ENCODE data around the gene STEAP1B. TPM values are rescaled to one million over a fixed set of nuclear protein-coding genes. Genes with fewer than 3 reads are reported as not detected.

Gene STEAP1B
- total and polyA plus RNA-seq, 8 donors = 0.13 to 1.6 TPM; not detected in 6

DNA sequence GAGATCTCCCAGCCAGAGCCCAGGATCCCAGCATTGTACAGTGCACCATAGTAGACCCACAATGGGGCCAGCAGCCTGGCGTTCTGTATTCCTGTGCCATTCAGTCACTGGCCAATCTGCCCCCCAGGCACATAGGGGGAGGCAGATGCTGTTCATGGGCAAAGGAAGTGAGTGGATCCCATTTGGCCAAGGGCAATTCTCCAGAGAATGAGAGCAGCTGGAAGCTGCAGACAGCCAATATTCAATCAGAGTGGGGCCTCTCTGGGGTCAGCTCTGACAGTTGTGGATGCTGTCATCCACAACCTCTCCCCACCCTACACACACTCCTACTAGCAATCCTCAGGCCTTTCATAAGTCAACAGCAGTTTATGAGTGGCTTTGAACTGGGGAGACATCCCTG lies 17.5 kb downstream of the STEAP1B start:
- Histone ChIP-seq H3K27ac (no peak overlapping the region), H3K9me3 (no peaks in the 10 kb centered on the region), H3K4me3 (no peak overlapping the region), H3K4me1 (peaks cover 0 to 6% (median 0%) of the 10 kb centered on the region in 4 donors), H3K27me3 (no peaks in the 10 kb centered on the region), H3K36me3 (no peaks in the 10 kb centered on the region)
- intact Hi-C loops (cut with DNase I; ENCODE audit: low total_unique reads) = no loop called here
- no peak for DNase-seq
- 65 to 81% (median 75%) methylated on average over 1 of the region's 1 CpG; no CpG with 5 or more reads in 1 of the 5 donors for WGBS, 5 donors
- TF ChIP-seq, protein P1, sequence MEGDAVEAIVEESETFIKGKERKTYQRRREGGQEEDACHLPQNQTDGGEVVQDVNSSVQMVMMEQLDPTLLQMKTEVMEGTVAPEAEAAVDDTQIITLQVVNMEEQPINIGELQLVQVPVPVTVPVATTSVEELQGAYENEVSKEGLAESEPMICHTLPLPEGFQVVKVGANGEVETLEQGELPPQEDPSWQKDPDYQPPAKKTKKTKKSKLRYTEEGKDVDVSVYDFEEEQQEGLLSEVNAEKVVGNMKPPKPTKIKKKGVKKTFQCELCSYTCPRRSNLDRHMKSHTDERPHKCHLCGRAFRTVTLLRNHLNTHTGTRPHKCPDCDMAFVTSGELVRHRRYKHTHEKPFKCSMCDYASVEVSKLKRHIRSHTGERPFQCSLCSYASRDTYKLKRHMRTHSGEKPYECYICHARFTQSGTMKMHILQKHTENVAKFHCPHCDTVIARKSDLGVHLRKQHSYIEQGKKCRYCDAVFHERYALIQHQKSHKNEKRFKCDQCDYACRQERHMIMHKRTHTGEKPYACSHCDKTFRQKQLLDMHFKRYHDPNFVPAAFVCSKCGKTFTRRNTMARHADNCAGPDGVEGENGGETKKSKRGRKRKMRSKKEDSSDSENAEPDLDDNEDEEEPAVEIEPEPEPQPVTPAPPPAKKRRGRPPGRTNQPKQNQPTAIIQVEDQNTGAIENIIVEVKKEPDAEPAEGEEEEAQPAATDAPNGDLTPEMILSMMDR (IDR thresholded peaks at IDR 0.05) = no peak
- TF ChIP-seq POLR2AphosphoS5 (IDR thresholded peaks at IDR 0.05) (no peak), EP300 (IDR thresholded peaks at IDR 0.05) (no peak)

DNA sequence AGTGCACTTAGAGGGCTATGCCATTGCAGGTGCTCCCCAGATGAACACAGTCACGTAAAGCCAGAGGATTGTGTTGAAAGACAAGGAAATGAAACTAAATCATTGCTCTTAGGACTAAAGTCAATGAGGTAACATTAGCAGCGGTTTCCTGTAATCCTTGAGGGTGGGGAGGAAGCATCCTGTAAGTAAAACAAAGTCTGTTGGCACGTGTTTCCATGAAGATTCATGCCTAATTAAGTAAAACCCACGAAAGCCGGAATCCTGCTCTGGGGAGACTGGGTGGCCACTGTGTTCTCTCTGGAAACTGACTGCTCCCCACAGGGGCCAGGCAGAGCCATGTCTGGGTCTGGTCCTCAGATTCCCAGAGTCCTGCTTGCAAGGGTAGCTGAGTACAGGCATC lies 18.3 kb downstream of the STEAP1B start:
- 48 to 81% (median 60%) methylated on average over 5 of the region's 5 CpGs for WGBS, 5 donors
- TF ChIP-seq EP300 (IDR thresholded peaks at IDR 0.05) (no peak), POLR2AphosphoS5 (IDR thresholded peaks at IDR 0.05) (no peak), POLR2A (IDR thresholded peaks at IDR 0.05) (no peak)
- TF ChIP-seq, protein P1 (IDR thresholded peaks at IDR 0.05) = no peak
- H3K27ac ChIP-seq = no peak overlapping the region
- intact Hi-C loops (cut with DNase I; ENCODE audit: low total_unique reads) = no loop called here
- no peak overlapping the region for H3K4me3 ChIP-seq
- H3K9me3 ChIP-seq = no peaks in the 10 kb centered on the region
- peak in 1 of 2 donors; percentile 48 for DNase-seq
- H3K36me3 ChIP-seq = no peaks in the 10 kb centered on the region
- peaks cover 0 to 6% (median 0%) of the 10 kb centered on the region in 4 donors for H3K4me1 ChIP-seq
- H3K27me3 ChIP-seq = no peaks in the 10 kb centered on the region

DNA sequence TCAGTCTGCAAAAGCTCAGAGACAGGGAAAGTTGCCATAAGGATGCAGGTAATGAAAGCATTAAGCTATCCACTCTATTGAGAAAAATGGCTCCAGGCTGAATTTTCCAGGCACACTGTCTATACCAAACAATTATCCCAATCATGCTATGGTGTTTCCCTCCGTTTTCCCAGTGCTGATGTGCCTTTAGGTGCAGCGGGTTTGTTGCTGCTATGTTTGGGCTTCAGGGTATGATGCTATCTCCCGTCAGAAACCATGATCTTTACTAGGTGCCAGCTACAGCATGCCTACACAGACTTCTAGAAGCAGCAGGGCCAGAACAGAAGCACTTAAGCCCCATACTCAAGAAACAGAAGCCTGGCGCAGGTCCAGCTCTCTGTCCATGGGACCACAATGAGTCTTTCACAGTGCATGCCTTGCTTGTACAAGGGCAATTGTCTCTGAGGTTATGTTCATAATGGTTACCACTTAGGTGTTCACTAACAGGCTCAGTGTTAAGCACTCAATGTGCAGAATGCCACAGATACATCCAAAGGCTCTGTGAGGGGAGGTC lies 19.4 kb downstream of the STEAP1B start:
- 72 to 90% (median 83%) methylated on average over 4 of the region's 4 CpGs for WGBS, 5 donors
- Histone ChIP-seq H3K4me3 (no peak overlapping the region), H3K4me1 (peaks cover 0 to 6% (median 0%) of the 10 kb centered on the region in 4 donors), H3K27ac (no peak overlapping the region), H3K9me3 (no peaks in the 10 kb centered on the region), H3K36me3 (no peaks in the 10 kb centered on the region), H3K27me3 (no peaks in the 10 kb centered on the region)
- no peak for TF ChIP-seq POLR2A (IDR thresholded peaks at IDR 0.05)
- TF ChIP-seq, protein P1 (IDR thresholded peaks at IDR 0.05) = no peak
- DNase-seq = no peak
- intact Hi-C loops (cut with DNase I; ENCODE audit: low total_unique reads) = no loop called here

DNA sequence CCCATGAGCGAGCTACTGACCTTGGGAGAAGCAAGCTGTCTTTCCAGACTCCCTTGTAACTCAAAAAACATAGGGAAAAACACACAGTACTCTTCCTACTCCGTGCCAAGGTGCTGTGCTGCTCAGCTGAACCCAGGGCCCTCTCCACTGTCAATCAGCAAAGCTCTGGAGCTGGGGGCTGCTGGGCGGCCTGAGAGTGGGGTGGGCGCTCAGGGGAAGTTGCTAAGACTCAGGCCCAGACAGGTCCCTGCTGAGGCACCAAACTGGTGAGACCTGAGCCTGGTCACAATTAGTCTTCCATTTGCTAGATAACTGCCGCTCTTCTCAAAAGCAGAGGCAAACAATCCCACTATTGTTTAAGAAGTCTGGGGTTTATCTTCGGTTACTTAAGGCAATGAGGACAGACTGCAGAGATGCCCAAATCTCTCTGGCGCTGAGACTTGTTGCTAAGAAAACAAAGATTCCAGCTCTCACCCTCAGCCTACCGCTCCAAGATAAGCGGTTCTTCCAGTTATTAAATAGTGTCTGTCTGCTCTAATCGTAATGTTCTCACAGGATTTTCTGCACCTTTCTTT lies 22.0 kb downstream of the STEAP1B start:
- Histone ChIP-seq H3K27ac (no peak overlapping the region), H3K36me3 (no peaks in the 10 kb centered on the region), H3K27me3 (no peaks in the 10 kb centered on the region), H3K9me3 (no peaks in the 10 kb centered on the region), H3K4me1 (peaks cover 0 to 6% (median 0%) of the 10 kb centered on the region in 4 donors), H3K4me3 (no peak overlapping the region)
- TF ChIP-seq, protein P1 (IDR thresholded peaks at IDR 0.05) = no peak
- no peak for TF ChIP-seq EP300 (IDR thresholded peaks at IDR 0.05)
- no peak for TF ChIP-seq POLR2A (IDR thresholded peaks at IDR 0.05)
- no peak for TF ChIP-seq POLR2AphosphoS5 (IDR thresholded peaks at IDR 0.05)
- no peak for DNase-seq
- intact Hi-C loops (cut with DNase I; ENCODE audit: low total_unique reads) = no loop called here
- 38 to 54% (median 48%) methylated on average over 10 of the region's 10 CpGs for WGBS, 5 donors
